GM19035 (cell line): ENCODE measurements around the gene CTH.
"Not testable (repeated sequence)": the region's sequence is repeated elsewhere in the genome, so short reads cannot be mapped to it uniquely, and the experiment has no call there.

Experiments used
- ATAC-seq: cut with Tn5 transposase; IDR thresholded peaks from one replicate; pipeline ENCODE4 v1.9.1; 2021; ENCODE audit not compliant: unreplicated experiment

Gene CTH

DNA sequence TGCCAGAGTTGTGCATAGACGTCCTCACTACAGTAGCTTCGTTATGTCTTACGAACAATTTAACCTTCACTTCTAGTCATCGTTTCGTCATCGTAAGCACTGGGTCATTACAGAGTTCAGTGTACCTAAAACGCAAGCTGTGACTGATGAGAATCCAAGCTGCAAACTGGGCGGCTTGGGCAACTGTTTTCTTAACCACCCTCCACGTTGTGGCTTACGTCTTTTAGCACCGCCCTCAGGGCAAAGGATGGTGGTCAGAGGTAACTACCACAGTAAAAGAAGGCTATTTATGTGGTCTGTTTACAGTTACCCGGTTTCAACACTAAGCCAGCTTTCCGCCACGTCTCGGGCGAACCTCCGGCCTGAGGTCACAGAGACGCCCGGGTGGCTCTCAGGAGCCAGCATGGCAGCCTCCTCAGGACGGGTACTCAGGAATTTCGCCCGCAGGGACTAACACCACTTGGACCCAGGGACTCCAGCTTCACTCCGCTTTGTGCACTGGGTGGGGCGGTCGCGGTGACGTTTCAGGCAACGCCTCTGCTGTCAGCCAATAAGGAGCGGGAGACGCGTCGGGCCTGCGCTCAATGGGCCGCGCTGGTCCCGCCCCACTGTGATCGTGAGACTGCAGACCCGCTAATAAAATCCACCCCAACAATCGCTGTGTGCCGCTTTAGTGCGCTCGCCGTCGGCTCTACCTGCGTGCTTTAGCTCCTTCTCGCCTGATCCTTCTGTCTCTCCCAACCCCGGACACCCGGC is at the start of gene CTH:
Gene CTH, plus strand, starts transcription at position 665 of the 756 bp plus-strand sequence. CDS start 148 bp downstream, outside the sequence.
- peak; percentile 98 for ATAC-seq

DNA sequence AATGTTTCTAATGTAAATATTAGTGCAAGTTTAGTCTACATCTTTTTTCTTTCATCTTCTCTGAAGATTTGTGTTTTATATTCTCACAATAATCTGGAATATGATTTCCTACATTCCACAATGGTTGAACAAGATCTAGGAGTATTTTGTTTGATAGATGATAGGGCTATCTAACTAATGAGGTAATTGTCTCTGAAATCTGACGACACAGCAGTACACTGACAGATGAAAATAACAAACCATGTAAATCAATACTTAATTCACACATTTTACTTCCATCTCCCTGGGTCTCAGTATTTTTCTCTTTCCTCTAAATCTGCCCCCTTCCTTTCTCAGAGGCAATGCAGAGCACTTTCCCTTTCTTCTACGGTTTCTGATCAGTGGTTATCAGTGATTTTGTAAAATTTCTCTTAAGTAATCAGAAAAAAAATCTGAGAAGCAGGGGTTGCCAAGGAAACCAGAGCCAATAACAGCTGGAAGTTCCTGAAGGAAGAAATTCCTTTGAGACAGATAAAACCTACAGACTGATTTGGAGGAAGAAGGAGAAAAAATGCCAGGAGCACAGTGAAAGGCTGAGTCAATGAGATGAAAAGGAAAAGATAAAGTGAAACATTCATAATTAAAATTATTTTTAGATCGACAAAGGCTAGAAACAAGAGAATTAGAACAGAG is 49.2 kb upstream of the CTH start:
- no peak for ATAC-seq

DNA sequence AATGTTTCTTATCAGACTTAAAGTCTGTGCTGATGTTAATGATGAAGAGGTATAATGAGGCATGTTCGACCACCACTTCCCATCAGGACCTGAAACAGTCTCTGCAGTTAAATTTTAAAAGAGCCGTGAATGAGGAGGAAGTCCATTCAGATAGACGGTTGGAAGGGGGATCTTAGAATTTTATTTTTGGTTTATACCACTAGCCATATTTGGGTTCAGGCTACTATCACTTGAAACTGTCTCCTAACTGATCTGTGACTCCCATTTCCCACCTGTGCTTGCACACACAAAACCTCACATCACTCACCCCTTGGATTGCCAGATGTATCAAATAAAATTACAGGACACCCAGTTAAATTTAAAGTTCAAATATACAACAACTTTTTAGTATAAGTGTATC is 46.6 kb upstream of the CTH start:
- ATAC-seq, result no peak

DNA sequence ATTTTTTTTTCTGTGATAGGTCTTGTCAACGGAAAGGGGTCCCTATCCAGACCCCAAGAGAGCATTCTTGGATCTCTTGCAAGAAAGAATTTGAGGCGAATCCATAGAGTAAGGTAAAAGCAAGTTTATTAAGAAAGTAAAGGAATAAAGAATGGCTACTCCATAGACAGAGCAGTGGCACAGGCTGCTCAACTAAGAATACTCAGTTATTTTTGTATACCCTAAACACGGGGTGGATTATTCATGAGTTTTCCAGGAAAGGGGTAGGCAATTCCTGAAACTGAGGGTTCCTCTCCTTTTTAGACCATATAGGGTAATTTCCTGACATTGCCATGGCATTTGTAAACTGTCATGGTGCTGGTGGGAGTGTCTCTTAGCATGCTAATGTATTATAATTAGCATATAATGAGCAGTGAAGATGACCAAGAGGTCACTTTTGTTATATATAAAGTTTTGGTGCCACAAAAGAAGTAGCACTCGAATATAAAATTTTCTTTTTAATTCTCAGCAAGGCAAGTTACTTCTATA is 44.6 kb upstream of the CTH start:
- ATAC-seq, result not testable (repeated sequence)

DNA sequence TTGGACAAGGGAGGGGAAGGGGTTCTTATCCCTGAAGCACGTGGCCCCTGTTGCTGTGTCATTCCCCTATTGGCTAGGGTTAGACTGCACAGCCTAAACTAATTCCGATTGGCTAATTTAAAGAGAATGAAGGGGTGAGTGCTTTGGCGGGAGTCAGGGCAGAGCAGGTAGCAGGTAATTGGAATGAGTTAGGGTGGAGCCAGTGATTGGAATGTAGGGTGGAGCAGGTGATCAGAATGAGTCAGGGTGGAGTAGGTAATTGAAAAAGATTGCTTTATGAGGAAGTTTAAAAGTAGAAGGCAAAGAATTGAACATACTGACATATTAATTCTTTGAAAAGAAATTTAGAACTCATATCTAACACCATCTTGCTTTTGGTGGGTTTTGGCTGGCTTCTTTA is 44.1 kb upstream of the CTH start:
- not testable (repeated sequence) for ATAC-seq

DNA sequence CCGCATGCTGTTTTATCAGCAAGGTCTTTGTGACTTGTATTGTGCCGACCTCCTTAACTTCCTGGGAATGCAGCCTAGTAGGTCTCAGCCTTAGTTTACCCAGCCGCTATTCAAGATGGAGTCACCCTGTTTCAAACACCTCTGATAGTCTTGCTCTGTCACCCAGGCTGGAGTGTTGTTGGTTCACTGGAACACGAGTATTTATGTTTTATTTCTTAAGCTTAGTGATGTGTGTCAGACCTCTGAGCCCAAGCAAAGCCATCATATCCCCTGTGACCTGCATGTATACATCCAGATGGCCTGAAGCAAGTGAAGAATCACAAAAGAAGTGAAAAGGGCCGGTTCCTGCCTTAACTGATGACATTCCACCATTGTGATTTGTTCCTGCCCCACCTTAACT is 43.7 kb upstream of the CTH start:
- ATAC-seq, result not testable (repeated sequence)

DNA sequence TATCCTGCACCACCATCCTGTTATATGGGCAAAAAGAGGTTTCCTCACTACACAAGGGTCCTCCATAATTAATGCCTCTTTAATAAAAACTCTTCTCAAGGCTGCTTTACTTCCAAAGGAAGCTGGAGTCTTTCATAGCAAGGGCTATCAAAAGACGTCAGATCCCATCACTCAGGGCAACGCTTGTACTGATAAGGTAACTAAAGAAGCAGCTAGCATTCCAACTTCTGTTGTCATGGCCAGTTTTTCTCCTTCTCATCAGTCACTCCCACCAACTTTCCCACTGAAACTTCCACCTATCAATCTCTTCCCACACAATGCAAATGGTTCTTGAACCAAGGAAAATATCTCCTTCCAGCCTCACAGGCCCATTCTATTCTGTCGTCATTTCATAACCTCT is 39.5 kb upstream of the CTH start:
- ATAC-seq, result not testable (repeated sequence)

DNA sequence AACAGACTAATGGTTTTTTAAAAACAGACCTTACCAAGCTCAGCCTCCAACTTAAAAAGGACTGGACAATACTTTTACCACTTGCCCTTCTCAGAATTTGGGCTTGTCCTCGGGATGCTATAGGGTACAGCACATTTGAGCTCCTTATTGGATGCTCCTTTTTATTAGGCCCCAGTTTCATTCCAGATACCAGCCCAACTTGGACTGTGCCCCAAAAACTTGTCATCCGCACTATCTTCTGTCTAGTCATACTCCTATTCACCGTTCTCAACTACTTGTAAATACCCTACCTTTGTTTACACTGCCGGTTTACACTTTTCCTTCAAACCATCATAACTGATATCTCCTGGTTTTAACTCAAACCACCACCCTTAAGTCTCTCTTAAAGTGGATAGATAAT is 38.6 kb upstream of the CTH start:
- ATAC-seq, result no peak

DNA sequence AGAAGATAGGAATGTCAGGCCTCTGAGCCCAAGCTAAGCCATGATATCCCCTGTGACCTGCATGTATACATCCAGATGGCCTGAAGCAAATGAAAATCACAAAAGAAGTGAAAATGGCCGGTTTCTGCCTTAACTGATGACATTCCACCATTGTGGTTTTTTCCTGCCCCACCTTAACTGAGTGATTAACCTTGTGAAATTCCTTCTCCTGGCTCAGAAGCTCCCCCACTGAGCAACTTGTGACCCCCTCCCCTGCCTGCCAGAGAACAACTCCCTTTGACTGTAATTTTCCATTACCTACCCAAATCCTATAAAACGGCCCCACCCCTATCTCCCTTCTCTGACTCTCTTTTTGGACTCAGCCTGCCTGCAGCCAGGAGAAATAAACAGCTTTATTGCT is 37.5 kb upstream of the CTH start:
- ATAC-seq, result not testable (repeated sequence)

DNA sequence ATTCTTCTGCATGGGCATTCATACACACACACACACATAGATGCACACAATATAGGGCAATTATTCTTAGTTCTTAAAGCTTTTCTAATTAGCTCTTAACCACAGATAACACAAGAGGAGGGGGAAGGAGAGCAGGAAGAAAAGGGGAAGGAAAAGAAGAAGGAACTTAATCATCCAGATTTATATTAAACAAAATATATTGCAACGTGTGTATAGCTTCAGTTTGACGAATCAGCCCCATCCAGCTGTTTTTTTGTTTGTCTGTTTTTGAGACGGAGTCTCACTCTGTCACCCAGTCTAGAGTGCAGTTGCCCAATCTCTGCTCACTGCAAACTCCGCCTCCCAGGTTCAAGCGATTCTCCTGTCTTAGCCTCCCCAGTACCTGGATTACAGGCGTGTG is 34.9 kb upstream of the CTH start:
- no peak for ATAC-seq

DNA sequence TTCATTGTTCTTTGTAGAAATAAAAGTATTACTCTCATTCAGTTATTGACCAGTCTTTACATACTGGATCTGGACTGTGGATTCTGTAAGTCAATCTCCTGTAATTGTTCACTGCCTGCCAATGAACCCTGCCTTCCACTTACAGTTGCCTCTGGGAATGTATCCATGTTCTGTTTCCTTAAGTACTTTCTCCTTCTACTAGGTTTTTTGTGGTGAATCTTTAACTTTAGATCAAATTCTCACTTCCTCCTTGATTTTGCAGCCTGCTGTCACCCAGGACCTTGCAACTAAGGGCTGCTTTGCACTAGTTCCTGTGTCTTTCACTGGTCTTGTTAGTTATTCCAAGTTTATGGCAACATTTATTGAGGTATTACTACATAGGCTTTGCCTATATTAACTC is 28.4 kb upstream of the CTH start:
- ATAC-seq, result peak; percentile 61

DNA sequence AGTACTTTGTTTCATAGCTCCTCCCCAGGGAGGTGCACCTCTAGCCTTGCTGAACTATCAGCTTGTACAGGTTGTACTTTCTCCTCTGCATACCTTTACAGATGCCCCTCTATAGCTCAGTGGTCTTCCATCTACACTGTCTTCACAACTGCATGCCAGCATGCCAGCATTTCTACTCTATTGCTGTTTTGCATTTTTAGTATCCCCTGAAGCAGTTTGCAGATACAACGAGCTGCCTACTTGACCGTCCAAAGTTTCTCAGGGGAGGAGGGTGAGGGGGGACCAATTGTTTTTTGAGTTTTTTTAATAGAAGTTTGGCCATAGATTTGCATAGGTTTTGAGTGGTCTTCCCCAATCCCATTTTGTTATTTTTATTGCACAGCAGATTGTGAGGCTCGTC is 27.6 kb upstream of the CTH start:
- ATAC-seq, result no peak

DNA sequence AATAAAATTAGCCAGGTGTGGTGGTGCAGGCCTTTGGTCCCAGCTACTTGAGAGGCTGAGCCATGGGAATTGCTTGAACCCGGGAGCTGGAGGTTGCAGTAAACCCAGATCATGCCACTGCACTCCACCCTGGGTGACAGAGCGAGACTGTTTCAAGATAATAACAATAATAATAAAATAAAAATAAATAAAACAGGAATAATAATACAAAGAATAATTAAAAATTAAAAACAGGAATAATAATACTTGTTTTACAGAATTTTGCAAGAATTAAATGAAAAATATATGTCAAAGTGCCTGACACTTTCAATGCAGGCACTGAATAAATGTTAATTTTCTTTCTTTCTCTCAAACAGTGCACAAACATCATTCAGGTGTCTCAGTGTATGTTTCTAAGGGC is 26.5 kb upstream of the CTH start:
- no peak for ATAC-seq

DNA sequence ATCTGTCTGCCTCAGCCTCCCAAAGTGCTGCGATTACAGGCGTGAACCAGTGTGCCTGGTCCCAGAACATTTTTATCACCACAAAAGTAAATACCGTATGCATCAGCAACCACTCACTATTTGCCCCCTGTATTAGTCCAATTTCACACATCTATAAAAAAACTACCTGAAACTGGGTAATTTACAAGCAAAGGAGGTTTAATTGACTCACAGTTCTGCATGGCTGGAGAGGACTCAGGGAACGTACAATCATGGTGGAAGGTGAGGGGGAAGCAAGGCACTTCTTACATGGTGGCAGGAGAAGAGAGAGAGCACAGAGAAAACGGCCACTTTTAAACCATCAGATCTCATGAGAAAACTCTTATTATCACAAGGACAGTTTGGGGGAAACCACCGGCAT is 25.6 kb upstream of the CTH start:
- ATAC-seq, result no peak

DNA sequence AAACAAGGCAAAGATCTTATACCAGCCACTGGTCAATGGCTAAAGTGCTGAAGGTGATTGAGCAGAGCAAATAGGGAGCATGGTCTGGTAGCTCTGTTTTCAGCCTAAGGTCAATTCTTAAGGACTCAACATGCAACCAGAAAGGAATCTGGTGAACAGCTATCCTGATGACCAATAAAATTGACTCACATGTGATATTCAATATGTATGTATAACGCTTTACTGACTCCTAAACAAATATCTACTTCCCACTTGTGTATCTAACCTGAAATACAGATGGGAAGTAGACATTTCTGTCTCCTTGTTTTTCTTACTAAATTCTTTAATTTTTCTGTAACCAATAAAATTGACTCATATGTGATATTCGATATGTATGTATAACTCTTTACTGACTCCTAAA is 24.9 kb upstream of the CTH start:
- no peak for ATAC-seq

DNA sequence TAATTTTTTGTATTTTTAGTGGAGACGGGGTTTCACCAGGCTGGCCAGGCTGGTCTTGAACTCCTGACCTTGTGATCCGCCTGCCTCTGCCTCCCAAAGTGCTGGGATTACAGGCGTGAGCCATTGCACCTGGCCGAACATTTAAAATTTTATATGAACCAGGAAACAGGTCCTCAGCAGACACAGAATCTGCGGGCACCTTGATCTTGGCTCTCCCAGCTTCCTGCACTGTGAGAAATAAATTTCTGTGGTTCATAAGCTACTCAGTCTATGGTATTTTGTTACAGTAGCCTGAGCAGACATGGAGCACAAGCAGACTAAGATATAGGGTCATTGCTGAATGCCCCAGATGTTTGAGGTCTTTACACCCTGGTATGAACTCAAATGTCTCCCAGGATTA is 23.6 kb upstream of the CTH start:
- no peak for ATAC-seq

DNA sequence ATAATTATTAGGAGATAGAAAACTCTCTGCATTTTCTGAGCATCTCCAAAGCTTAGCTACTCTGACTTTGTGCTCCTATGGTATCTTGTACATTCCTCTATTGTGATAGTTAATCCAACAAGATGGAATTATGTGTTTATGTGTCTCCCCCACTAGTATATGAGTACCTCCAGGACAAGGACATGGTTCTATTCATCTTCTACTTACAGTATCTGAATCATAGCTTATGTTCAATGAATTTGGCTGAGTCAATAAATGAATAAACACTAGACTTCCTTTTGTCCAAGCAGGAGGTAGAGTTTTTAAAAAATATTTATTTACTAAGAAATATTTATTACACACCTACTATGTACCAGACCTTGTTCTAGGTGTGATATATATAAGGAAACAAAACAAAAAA is 18.4 kb upstream of the CTH start:
- ATAC-seq, result no peak

DNA sequence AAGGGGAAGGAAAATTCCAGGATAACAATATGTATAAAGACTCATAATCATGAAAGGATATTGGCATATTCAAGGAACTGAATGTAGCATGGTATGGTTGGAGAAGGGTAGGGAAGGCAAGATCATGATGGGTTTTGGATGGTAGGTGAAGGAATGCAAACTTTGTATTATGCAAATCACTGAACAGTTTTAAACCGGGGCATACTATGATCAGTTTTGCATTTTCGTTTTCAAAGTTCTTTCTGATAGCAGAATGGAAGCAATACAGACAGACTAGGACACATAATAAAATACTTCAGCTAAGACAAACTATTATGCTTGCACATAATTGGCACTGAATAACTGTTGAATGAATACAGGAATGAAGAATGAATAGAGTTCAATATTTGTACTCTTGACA is 14.5 kb upstream of the CTH start:
- no peak for ATAC-seq

DNA sequence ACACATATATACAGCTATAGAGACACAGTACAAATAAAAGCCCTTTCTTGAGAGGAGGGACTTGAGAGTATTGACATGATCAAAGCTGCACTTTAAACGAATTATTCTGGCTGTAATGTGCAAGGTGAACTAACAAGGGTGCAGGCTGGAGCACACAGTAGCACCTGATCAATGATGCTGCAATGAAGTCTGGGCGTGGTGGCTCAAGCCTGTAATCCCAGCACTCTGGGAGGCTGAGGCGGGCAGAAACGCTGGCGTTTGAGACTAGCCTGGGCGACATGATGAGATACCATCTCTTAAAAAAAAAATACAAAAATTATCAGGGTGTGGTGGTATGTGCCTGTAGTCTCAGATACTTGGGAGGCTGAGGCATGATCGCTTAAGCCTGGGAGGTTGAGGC is 14.1 kb upstream of the CTH start:
- ATAC-seq, result no peak

DNA sequence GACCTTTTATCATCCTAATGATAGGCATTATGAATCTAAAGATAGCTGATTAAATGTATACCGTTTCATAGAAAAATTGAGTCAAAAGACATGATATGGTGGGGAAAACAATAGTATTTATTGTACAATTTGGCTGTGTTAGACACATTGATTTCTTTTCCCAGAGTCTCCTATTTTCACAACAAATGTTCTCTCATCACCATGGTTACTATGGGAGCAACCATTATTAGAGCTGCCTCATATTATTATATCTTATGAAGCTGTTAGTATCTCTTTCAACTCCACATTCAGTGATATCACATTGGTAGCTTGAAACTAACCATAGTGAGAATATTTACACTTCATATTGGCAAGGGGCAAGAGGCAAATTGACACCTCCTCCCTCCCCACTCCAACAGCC is 10.7 kb upstream of the CTH start:
- no peak for ATAC-seq

DNA sequence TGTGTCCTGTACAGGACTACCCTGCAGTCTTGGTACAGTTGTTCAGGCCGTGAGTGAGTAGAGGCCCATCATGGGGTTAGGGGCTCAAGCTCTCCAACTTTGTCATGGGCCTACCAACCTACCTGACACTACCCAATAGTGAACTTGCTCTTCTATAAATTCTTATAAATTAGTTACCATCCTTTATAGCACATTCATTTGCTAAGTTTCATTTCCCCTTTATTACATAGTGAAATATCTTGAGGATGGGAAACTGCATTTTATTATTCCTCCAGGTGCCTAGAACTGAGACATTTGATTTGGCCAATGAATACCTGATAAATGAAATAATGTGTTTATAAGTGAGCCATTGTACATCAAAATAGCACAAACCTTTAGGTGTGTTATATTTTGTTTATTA is 9.1 kb upstream of the CTH start:
- ATAC-seq, result no peak

DNA sequence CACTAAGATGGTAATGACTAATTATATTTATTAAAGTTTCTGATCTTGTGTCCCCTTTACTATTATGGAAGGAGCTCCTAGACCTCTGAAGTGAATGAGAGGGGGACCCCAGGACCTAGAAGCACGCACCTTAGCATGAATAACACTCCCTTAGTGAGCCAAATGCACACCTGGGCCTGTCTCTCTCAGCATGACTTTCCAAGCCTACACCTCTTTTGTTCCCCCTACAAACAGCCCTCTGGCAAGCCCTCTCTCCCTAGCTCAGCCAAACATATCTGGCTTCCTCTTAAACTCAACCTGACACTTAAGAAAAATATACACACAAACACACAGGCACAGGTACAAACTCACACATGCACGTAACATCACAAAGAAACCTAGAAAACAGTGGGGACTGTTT is 7.3 kb upstream of the CTH start:
- no peak for ATAC-seq
